ENCODE measurements around the gene SPINT1.

SPINT1 gene, protein sequence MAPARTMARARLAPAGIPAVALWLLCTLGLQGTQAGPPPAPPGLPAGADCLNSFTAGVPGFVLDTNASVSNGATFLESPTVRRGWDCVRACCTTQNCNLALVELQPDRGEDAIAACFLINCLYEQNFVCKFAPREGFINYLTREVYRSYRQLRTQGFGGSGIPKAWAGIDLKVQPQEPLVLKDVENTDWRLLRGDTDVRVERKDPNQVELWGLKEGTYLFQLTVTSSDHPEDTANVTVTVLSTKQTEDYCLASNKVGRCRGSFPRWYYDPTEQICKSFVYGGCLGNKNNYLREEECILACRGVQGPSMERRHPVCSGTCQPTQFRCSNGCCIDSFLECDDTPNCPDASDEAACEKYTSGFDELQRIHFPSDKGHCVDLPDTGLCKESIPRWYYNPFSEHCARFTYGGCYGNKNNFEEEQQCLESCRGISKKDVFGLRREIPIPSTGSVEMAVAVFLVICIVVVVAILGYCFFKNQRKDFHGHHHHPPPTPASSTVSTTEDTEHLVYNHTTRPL

DNA sequence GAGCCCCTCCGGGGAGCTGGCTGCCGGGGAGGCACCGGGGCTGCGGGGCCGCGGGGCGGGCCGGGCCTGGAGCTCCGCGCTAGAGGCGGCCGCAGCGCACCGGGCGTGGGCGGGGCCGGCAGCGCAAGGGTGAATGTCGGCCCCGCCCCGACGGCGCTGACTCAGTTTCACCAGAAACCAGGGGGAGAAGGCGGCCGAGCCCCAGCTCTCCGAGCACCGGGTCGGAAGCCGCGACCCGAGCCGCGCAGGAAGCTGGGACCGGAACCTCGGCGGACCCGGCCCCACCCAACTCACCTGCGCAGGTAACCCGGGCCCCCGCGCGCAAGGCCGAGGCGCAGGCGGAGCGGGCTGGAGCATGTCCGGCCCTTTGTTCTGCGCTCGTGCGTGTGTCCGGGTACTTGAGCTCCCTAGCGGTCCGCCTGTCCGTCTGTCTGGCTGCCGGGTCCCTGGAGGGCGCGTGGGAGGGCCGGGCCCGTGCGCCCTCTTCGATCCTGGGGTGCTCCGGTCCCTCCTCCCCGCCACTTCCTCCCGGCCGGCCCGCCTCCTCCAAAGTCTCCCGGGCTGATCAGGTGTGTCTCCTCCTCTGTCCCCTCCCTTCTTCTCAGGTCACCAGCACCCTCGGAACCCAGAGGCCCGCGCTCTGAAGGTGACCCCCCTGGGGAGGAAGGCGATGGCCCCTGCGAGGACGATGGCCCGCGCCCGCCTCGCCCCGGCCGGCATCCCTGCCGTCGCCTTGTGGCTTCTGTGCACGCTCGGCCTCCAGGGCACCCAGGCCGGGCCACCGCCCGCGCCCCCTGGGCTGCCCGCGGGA lies at the start of gene SPINT1:
SPINT1 (plus strand) TSS at position 164 of the 811 bp plus-strand sequence; CDS start at position 671, 507 bp downstream.
- DNase-seq = peak; percentile 79 to 80

DNA sequence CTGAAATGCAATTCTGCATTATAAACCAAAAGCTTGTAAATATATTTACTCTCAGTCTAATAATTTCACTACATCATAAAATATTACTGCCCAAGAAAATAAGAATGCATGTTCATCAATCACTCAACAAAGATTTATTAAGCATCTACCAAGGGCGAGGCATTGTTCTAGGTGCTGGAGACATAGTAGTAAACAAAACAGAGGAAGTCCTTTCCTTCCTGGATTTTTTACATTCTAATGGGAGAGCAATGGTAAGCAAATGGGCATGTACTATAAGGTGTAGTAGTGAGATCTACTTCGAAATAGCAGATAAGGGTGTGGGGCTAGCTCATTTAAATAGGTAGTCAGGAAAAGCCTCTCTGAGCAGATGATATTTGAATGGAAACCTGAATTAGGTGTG lies 47.8 kb upstream of the SPINT1 start:
- DNase-seq = no peak

DNA sequence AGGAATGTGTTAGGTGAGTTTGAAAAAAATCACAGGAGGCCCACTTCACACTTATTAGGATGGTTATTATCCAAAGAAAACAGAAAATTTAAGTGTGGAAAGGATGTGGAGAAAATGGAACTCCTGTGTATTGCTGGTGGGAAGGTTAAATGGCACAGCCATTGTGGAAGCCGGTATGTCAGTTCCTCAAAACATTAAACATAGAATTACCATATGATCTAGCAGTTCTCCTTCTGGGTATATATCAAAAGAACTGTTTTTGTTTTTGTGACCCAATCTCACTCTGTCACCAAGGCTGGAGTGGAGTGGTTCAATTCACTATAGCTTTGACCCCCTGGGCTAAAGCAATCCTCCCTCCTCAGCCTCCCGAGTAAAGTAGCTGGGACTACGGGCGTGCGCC lies 47.3 kb upstream of the SPINT1 start:
- DNase-seq = no peak

DNA sequence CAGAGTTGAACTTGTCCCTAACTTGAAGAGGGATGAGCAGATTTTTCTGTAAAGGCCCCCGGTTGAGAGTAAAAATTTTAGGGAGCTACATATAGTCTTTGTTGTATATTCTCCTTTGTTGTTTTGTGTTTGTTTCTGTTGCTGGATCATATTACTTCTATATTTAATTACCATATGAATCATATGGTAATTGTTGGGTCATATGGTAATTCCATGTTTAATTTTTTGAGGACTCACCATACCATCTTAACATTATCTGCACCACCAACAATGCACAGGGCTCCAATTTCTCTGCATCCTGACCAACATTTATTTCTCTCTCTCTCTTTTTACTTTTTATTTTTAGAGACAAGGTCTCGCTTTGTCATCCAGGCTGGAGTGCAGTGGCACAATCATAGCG lies 44.3 kb upstream of the SPINT1 start:
- DNase-seq = no peak

DNA sequence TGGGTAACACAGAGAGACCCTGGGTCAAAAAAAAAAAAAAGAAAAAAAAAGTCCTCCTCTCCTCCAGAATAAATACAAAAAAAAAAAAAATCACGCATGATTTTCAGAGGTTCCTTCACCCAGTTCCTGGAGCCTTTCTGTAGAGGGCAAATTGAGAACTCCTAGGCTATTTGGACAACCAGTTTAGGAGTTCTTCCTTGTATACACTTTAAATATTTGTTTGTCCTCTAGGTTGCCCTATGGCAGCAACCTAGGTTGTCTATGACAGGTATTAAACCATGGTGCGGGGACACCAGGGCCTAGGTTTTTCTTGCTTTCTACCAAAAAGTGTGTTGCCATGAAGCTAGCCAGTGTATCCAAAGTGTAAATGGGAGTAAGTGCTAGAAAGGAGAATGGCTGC lies 40.8 kb upstream of the SPINT1 start:
- no peak for DNase-seq

DNA sequence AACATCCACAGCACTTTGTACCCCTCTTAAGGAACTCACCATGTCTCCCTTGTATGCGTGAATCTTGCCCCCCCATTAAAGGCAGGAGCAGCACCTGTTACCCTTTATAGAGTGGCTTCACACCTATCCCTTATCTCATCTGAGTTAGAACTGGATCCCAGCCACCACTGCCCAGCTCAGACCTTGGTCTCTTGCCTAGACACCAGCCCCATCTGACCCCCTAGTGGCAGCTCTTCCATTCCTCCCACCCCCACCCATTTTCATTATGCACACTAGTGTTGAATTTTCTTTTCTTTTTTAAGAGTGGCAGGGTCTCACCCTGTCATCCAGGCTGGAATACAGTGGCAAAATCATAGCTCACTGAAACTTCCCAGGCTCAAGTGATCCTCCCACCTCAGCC lies 40.2 kb upstream of the SPINT1 start:
- no peak for DNase-seq

DNA sequence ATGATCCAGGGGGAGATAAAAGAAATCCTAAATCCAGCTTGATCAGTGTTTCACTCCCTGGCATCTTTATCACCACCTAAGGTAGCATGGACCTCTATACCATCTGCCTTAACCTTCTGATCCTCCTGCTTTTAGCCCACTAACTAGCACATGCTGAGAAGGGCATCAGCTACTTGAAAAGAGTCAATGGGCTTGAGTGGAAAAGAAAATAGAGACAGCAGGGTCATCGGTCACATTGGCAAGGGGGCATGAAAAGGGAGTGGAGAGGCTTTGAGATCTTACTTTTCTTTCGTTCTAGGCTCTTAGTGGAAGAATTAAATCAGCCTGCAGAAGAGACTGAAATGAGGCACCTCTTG lies 37.2 kb upstream of the SPINT1 start:
- no peak for DNase-seq

DNA sequence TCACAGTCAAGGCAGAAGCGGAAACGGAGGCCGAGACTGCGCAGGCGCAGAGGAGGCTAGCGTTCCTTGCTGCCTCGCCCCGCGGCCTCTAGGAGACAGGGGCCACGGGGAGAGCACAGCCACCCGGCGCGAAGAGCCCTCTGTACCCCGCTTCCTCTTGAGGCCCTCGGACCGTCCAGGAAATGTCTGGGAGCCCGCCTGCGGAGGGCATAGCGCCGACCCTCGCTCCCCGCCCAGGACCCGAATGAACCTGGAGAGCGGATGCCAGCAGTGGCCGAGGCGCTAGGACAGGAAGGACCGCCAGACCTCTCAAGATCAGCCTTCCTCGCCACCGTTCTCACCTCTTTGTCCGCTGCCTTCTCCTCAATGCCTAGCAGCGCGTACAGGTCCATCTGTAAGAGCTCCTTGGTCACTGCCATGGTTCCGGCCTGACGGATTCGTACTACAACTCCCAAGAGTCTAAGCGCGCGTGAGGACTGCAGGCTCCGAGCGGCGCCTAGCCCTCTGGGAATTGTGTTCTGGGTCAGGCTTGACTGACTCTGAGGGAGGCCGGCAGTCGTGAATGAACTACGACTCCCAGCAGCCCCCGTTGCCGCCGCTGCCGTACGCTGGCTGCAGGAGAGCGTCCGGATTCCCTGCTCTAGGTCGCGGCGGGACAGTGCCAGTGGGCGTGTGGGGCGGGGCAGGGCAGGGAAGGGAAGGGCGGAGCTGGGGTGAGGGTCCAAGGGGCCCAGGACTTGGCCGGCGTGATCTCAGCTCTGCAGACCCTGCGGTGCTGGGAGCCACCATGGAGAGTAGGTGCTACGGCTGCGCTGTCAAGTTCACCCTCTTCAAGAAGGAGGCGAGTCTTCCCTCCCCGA lies 36.6 kb upstream of the SPINT1 start, which contains the start of the genes DNAJC17 and ZFYVE19:
DNAJC17 (minus strand) TSS at position 446 of the 860 bp plus-strand sequence; CDS start at position 419, 27 bp downstream.
ZFYVE19 (plus strand) TSS at position 62 of the 860 bp plus-strand sequence; CDS start at position 563, 501 bp downstream.
- peak; percentile 94 for DNase-seq

DNA sequence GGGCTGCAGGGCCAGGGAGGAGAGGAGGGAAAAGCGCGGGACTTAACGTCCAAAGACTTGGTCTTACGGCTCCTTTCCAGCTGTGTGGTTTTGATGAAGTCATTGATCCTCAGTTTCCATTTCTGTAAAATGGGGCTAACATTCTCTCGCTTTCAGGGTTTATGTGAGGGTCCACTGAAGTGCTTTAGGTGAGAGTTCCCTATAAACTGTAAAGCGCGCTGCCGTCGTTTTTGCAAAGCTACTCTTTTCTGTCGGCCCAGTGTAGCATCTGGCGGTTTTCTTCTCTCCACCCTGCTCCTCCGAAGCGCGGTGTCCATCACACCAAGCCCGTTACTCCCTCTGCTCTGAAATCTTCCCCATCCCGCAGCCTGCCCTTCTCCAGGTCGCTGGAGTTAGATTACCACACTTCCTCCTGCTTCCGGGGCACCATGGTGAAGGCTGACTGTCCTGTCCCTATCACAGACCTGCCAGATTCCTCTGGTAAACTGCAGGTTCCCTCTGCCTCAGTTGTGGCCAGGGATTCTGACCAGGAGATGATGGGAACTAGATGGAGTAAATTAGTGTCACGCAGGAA lies 35.9 kb upstream of the SPINT1 start:
- no peak for DNase-seq

DNA sequence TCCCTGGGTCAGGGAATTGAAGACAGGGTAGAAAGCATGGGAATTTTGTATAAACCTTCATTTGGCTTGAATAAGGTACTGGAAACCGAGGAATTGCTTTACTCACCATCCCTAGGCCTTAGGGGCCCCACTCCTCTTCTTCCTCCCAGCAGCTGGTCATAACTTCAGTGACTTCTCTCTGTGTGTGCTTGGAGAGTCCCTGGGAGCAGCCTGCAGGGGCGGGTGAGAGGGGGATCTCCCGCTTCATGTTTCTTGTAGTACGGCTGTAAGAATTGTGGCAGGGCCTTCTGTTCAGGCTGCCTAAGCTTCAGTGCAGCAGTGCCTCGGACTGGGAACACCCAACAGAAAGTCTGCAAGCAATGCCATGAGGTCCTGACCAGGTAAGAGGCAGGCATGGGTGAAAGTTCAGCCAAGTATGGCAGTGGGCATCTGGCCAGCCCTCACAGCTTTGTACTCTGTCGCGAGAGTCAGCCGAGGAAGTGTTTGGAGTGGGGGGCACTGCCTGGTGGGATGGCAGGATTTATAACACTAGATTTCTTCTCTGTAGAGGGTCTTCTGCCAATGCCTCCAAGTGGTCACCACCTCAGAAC lies 34.9 kb upstream of the SPINT1 start:
- DNase-seq = no peak

DNA sequence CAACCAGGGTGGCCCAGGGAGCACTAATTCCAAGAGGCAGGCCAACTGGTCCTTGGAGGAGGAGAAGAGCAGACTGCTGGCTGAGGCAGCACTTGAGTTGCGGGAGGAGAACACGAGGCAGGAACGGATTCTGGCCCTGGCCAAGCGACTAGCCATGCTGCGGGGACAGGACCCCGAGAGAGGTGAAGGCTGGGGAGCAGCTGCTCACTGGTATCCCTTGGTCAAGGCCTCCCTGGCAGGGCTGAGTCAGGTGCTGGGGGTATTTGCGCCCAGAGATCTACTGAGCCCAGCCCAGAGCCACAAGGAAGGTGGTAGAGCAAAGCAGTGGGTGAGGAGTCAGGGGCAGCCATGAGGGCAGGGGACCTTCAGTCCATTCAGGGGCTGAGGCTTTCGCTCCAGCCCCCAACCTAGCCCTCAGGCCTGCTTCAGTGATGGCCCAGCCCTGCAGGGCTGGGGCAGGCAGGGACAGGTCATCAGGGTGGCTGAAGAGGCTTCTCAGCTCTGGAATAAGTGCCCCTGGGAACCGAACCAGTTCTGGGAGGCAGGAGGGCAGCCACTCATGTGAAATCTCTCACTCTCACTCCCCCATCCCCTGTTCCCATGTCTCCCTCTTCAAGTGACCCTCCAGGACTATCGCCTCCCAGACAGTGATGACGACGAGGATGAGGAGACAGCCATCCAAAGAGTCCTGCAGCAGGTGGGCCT lies 31.0 kb upstream of the SPINT1 start:
- DNase-seq = no peak

DNA sequence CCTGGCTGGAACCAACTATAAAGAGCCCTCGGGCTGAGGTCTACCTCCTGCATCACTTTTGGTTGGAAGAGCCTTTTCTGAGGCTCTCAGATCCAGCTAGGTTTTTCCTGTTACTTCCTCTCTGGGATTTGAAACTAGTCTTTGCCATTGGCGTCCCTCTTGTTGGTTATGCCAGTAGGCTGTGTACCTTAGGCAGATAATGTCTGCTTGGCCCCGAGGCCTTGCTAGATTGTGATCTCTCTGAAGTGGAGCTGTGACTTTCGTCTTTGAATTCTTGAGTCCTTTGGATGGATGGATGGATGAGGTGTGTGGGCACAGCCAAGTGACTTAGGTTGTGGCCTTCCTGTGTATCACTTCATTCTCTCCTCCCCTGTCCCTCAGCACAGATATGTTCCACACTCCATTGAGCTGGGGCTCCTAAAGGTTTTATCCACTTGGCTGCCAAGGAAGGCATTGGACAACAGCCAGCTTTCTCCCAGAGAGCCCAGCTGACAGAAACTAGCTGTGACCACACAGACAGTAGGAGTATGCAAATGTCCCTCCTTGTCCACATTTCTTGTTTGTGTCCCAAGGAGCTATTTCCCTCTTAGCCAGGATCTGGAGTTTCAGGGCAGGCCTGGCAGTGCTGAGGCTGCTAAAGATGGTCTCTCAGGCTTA lies 28.7 kb upstream of the SPINT1 start:
- DNase-seq = no peak

DNA sequence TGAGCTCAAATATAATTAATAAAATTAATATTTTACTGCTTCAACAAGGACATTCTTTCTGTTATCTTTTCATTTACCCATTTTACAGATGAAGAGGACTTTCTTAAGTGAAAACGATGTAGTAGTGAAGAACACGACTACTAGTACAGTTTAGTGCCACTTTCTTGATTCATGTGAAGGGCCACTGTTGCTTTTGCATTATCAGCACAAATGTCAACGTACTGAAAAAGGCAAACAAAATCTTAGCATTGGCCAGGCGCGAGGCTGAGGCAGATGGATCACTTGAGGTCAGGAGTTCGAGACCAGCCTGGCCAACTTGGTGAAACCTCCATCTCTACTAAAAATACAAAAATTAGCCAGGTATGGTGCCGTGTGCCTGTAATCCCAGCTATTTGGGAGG lies 24.8 kb upstream of the SPINT1 start:
- no peak for DNase-seq

DNA sequence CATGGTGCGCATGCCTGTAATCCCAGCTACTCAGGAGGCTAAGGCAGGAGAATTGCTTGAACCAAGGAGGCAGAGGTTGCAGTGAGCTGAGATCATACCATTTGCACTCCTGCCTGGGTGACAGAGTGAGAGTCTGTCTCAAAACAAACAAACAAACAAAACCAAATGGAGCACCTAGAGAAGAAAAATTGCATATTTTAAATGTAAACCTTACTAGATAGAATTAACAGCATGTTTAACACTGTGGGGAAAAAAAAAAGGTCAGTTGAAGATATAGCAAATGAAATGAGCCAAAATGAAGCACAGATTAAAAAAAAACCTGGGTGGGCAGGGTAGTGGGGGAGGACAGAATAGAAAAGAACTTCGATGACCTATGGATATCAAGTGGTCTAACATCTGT lies 22.7 kb upstream of the SPINT1 start:
- DNase-seq = no peak

DNA sequence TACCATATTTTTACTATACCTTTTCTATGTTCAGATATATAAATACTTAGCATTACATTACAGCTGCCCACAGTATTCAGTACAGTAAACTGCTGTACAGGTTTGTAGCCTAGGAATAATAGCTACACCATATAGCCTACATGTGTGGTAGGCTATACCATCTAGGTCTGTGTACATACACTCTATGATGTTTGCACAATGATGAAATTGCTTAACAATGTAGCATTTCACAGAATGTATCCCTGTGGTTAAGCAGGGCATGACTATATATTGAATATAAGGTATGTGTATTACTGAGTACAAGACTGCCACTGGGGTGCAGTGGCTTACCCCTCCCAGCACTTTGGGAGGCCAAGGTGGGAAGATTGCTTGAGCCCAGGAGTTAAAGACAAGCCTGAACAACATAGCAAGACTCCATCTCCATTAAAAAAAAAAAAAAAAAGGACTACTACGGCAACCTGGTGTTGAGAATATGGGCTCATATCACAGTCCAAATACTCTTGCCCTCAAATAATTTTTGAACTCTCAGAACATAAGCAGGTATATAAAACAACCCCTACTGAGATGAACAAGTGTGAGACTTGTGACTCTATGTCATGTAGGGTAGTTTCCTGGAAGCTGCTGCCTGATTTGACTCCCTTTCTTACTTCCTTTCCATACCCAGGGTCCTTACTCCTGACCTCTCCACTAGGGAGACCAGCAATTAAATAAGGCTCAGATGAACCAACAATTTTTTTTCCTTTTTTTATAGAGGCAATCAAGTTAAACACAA lies 20.1 kb upstream of the SPINT1 start:
- DNase-seq = no peak

DNA sequence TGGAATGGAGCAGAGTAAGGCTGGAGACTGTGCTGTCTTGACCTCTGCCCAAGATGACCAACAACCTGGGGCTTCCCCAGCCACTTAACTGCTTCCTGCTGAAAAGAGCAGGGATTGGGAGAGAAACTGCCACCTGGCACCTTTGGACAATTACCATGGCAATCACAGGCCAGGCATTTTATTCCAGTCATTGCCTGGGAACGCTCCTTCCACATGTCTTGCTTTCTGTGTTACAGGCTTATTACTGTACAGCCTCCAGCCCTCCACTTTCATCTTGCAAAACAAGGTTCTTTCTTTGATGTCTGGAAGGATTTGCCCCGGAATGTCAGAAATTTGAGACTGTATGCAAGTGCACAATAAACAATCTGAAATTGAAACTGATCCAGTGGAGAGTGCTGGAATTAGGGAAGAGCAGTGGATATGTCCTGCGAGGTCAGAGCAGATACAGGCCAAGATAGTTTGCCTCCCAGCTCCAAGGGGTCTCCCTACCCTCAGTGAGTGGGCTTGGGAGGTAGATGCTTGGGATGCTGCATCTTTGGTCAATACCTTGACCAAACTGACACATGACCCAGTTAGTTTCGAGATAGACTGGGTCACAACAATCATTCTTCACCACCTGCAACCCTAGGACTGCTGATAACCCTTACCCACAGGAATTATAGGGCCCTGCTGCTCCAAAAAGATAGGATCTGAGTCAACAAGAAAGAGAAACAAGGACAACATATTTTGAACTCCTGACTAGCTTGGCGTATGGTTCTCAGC lies 18.0 kb upstream of the SPINT1 start:
- no peak for DNase-seq

DNA sequence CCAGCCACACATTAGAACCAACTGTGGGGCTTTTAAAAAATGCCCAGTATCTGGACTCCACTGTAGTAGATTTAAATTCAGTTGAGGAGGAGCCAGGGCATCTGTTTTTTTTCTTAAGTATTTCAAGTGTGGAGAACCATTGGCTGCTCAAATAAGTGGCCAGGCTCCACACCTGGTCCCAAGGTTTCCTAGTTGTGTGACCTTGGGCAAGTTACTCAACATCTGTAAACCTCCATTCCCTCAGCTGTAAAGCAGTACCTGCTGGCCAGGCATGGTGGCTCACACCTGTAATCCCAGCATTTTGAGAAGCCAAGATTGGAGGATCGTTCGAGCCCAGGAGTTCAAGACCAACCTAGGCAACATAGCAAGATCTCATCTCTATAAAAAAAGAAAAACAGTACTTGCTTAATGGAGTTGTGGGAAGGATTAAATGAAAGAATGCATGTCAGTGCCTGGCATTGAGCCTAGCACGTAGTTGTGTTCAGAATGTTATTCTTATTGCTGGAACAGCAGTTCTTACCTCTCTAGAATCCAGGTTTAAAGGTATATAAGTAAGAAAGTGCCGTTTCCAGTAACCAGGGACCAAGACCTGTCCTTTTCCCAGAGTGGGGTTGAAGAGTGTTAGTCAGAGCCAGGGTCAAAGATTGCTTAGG lies 17.3 kb upstream of the SPINT1 start:
- DNase-seq = no peak

DNA sequence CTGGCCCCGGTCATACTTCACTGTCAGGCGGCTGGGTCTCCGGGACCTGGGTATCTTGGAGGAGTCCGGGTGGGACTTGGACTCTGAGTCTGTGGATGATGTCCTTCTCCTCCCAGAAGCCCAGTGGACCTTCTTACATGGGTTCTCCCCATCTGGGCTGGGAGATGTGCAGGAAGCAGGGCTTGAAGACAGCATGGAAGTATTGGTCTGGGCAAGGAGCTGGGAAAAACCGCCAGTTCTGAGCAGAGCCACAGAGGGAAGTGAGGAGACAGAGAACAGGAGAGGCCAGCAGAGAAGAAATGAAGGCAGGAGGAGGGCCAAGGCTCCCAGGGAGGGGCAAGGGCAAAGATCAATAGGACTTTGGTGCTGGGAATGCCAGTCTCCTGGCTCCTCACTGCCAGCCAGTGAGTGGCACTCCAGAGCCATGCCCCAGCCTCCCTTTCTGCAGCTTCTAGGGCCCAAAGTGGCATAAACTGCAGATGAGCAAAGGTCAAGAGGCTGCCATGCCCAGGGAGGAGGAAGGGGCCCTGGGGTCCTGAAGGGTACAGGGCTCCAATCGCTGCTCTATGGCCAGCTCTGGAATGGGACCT lies 15.3 kb upstream of the SPINT1 start, which contains the start of gene PPP1R14D:
PPP1R14D (minus strand) TSS at position 262 of the 590 bp plus-strand sequence; CDS start at position 195, 67 bp downstream.
- DNase-seq = no peak
